Astrocyte of the spinal cord (primary cell): ENCODE results near the gene DYNLT1.
"Not testable (repeated sequence)": the region's sequence is repeated elsewhere in the genome, so short reads cannot be mapped to it uniquely, and the experiment has no call there.

Experiments
- DNase-seq: peaks from one replicate; pipeline ENCODE4 v3.0.0; 2011; ENCODE audit warnings: low read depth, low spot score
- H3K4me3 ChIP-seq: 2 replicates; pipeline ENCODE4 v1.5.1; 2011; ENCODE audit warnings: low read depth, mild to moderate bottlenecking, low read length, moderate library complexity
- in situ Hi-C: cut with HindIII; loops from 2 replicates; pipeline ENCODE4 v1.10.0; 2017; ENCODE audit warnings: low sequenced_read_pairs
- TF ChIP-seq, protein P1 (sequence below): IDR thresholded peaks from 2 replicates; pipeline ENCODE4 v1.5.1; 2012; ENCODE audit warnings: low read depth, mild to moderate bottlenecking, low read length, inconsistent platforms

DYNLT1 gene

DNA sequence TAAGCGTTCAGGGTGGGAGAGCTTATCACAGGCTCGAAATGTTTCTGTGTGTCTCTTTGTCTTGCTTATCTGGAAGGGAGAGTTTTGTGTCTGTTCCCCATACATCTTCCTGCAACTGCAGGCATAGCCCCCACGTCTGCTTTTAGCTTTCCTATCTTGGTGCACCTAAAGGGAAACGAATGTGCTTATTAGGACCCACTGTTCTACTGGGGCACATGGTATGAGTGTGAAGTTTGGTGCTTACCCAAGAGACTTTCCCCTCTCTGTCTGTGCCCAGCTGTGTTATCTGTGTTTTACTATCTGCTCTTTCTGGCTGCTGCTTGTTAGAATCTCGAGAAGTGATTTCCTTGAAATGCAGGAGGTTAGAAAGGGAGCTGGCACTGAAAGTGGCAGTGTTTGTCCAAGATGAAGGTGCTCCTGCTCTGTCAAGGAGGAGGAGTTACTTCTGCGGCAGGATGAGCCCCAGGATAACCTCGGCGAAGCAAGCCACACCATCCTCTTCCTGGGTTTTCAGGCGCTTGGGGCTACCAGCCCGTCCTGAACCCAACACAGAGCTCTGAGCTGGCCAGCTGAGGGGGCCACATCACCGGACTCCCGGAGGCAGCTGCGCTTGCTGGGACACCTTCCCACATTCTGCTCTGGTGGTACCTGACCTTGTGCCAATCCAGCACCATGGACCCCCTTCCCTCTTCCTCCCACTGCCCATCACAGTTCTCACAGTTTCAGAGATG is 23.4 kb downstream of the DYNLT1 start:
- TF ChIP-seq, protein P1, sequence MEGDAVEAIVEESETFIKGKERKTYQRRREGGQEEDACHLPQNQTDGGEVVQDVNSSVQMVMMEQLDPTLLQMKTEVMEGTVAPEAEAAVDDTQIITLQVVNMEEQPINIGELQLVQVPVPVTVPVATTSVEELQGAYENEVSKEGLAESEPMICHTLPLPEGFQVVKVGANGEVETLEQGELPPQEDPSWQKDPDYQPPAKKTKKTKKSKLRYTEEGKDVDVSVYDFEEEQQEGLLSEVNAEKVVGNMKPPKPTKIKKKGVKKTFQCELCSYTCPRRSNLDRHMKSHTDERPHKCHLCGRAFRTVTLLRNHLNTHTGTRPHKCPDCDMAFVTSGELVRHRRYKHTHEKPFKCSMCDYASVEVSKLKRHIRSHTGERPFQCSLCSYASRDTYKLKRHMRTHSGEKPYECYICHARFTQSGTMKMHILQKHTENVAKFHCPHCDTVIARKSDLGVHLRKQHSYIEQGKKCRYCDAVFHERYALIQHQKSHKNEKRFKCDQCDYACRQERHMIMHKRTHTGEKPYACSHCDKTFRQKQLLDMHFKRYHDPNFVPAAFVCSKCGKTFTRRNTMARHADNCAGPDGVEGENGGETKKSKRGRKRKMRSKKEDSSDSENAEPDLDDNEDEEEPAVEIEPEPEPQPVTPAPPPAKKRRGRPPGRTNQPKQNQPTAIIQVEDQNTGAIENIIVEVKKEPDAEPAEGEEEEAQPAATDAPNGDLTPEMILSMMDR: no peak
- H3K4me3 ChIP-seq: no peak overlapping the region
- in situ Hi-C loops: no loop called here
- no peak for DNase-seq

DNA sequence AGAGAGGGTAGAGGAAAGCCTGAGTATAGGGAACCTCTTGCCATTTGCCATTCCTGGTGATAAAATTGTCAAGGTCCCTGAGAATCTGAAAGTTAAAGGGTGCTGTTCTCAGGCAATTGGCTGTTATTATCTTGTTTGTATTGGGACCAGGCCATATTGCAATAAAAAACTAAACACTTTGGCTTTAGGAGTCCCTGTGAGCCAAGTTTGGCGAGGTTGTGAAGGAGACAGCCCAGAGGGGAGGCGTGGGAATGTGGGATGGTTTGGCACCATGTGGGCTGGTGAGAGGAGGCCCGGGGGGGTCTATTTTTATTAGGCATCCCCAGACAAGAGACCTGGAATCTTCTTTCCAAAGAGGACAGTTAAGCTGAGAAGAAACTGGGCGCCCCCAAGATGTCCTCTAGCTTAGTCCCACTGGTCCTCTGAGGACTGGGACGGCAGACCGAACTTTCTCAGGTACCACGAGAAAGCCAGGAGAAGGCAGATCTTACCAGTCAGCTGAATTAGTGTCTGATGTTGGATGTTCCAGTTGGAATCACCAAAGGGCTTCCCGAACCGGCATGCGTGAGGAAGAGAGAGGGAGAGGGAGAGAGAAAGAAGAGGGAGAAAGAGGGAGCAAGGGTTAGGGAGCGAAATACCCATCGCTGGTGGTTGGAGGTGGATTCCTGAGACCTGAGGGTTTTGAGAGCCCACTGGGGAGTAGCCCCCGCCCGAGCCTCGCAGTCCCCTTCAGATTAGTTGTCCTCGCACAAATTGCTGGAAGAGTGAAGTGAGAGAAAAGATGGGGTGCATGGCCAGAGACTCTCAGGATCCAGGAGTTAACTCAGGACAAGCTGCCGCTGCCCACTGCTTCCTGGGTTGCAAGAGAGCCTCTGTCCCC is 24.4 kb downstream of the DYNLT1 start:
- in situ Hi-C loops: no loop called here
- DNase-seq: no peak
- TF ChIP-seq, protein P1: no peak
- H3K4me3 ChIP-seq: no peak overlapping the region

DNA sequence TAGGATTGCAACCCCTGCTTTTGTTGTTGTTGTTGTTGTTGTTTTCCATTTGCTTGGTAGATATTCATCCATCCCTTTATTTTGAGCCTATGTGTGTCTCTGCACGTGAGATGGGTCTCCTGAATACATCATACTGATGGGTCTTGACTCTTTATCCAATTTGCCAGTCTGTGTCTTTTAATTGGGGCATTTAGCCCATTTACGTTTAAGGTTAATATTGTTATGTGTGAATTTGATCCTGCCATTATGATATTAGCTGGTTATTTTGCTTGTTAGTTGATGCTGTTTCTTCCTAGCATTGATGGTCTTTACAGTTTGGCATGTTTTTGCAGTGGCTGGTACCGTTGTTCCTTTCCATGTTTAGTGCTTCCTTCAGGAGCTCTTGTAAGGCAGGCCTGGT is 26.3 kb downstream of the DYNLT1 start:
- in situ Hi-C loops, H3K4me3 ChIP-seq, DNase-seq: not testable (repeated sequence)

DNA sequence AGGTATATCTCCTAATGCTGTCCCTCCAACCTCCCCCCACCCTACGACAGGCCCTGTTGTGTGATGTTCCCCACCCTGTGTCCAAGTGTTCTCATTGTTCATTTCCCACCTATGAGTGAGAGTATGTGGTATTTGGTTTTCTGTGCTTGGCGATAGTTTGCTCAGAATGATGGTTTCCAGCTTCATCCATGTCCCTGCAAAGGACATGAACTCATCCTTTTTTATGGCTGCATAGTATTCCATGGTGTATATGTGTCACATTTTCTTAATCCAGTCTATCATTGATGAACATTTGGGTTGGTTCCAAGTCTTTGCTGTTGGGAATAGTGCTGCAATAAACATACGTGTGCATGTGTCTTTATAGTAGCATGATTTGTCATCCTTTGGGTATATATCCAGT is 29.9 kb downstream of the DYNLT1 start:
- H3K4me3 ChIP-seq, DNase-seq, in situ Hi-C loops: not testable (repeated sequence)

DNA sequence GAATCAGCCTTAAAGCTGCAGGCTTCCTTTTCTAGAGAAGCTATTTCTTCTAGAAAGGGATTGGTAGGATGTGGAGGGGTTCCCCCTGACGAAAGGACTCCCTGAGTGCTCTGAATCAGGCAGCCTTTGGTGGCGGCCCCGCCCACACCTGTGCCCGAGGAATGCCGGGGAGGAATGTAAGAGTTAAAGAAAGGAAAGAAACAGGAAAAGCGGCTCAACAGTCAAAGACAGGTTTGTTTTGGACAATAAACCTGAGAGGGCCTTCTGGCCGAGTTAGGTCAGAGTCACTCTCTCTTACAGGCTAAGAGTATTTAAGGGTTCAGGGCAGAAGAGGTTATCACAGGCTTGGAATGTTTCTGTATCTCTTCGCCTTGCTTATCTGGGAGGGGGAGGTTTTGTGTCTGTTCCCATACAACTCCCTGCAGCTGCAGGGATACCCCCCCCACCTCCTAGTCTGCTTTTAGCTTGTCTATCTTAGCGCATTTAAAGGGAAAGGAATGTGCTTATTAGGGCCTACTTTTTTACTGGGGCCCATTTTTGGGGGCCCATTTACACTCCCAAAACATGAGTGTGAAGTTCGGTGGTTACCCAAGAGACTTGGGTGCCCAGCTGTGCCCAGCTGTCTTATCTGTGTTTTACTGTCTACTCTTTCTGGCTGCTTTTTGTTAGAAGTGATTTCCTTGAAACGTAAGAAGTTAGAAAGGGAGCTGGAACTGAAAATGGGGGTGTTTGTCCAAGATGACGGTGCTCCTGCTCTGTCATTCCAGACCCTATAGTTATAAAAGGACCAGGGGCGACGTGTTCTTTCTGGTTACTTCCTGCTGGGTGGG is 32.8 kb downstream of the DYNLT1 start:
- in situ Hi-C loops: no loop called here
- no peak overlapping the region for H3K4me3 ChIP-seq
- TF ChIP-seq, protein P1: no peak
- no peak for DNase-seq

DNA sequence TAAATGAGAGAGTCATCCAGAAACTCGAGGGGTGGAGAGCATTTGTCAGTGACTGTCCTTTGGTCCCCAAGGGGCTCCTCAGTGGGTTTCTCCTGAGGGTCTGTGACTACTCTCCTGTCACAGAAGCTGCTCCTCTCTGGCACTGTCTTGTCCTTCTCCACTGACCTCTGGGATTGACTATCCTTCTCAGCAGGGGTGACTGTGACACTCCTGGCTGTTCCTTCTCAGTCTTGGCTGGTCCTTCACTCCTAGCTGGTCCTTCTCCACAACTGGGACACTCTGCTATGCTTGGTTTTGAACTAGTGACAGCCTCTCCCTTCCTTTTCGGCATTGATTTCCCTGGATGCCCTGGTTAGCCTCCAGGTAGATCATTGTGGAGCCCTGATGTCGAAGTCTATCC is 33.5 kb downstream of the DYNLT1 start:
- DNase-seq: no peak
- in situ Hi-C loops: no loop called here
- no peak overlapping the region for H3K4me3 ChIP-seq
- TF ChIP-seq, protein P1: no peak

DNA sequence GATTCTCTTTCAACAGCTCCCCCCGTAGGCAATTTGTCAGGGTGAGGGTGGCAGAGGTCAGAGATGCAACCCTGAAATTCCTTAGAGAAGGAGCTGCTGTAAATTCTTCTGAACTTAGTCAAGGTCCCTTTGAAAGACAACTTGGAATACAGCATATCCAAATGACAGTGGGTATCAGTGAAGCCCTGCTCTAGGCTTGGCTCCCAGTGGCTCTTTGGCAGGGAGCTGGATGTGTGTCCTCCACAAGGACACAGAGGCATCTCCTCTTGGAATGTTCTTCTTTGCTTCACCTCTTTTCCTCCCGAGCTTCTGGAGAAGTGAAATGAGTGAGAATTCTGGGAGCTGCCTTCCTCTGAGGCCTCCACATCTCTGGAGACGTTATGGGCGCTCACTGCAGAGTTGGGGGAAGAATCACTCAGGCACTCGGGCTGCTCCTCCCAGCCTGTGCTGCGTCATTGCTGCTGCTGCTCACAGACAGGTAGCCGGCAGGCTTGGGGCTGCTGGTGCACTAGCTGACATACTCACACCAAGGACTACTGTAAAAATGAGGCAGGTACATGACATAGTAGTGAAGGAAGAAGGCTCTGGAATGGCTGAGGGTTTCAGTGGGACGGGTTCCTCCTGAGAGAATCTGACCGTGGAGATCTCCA is 34.1 kb downstream of the DYNLT1 start:
- in situ Hi-C loops: no loop called here
- DNase-seq: no peak
- TF ChIP-seq, protein P1: no peak
- no peak overlapping the region for H3K4me3 ChIP-seq
